GM18519 (cell line): ENCODE results near the gene DNAJC4.
"Not testable (repeated sequence)": the region's sequence is repeated elsewhere in the genome, so short reads cannot be mapped to it uniquely, and the experiment has no call there.

ENCODE experiments used
- ATAC-seq: cut with Tn5 transposase; IDR thresholded peaks from one replicate; pipeline ENCODE4 v1.9.1; 2021; ENCODE audit warnings: mild to moderate bottlenecking, moderate library complexity; ENCODE audit not compliant: unreplicated experiment, low FRiP score

Gene DNAJC4

DNA sequence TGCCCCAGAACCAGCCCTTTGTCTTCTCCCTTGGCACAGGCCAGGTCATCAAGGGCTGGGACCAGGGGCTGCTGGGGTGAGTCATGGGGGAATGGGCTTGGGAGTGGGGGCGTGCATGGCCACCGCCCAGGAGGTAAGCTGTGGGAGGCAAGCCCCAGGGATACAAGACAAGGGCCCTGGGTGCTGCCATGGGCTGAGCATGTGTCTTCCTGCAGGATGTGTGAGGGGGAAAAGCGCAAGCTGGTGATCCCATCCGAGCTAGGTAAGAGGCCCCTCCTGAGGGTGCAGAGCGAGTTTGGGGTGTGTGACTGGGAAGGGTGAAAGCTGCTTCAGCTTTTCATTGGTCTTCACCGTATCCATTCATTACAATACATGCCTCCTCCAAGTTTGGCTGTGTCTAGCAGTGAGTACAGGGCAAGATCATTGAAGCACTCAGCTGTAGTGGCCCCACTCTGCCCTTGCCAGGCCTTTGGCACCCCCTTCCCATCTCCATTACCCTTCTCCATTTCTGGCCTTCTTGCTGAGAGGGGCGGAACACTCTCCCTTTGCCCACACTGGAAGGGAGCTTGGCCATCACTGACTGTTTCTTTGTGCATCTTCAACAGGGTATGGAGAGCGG is 13.0 kb downstream of the DNAJC4 start:
- ATAC-seq, result no peak

GRCh38 chr11:64244107-64244506 is 13.8 kb downstream of the DNAJC4 start:
- no peak for ATAC-seq

DNA sequence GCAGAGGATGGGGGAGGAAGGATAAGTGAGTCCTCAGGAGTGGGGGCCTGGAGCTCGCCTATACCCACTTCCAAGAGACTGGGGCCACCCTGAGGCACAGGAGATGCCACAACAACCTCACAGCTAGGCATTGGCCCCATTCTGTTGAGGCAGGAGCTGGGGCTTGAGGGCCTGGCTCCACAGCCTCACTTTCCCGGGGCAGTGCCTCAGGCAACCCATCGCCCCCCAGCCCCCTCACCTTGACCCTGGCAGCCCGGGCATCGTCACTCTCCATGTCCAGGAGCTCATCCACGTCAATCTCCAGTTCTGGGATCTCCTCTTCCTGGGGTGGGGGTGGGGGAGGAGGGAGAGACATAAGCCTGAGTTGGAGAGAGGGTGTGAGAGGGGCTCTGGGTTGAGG is 14.6 kb downstream of the DNAJC4 start:
- no peak for ATAC-seq

GRCh38 chr11:64245401-64245796 is 15.1 kb downstream of the DNAJC4 start:
- no peak for ATAC-seq

DNA sequence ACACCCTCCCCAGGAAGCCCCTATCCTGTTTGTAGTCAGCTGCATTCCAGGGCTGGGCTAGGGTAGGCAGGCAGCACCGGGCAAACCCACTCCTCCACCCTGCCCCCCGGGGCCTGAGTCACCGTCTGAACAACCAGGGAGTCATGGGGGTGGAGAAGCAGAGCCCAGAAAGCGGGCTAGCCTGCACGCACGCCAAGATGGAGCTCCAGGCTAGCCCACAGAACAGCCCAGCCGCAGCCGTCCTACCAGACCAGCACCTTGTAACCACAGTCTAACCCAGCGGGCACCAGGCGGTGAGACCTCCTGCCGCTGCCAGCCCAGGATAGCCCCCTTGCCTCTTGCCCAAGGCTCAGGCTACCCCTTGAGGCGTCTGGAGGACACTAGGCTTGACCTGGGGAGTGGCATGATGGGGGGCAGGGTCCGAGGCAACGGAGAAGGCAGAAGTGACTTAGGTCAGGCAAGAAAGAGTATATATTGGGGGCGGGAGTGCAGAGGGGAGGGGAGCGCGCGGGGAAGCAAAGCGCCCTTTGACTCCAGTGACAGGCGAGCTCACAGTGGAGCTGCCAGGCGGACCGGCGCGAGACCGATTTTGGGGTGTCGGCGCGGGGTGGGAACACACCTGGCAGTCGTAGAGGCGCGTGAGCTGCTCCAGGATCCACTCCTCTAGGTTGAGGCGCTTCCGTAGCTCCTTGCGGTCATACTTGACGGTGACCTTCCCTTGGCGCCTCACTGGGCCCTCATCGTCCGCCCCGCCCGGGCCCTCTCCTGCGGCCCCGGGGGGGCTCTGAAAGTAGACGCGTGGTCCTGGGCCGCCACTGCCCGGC is 15.7 kb downstream of the DNAJC4 start:
- ATAC-seq, result no peak

- not testable (repeated sequence) for ATAC-seq
Observed at GRCh38 chr11:64246621-64246870, 16.2 kb downstream of the DNAJC4 start.

- no peak for ATAC-seq
Observed at GRCh38 chr11:64246871-64247728, 16.8 kb downstream of the DNAJC4 start, which contains the start of gene PPP1R14B. Gene PPP1R14B, minus strand, starts transcription at chr11:64246943. Its CDS starts 270 bp downstream, at chr11:64246673.

- ATAC-seq, result no peak
Observed at GRCh38 chr11:64247729-64248531, 17.6 kb downstream of the DNAJC4 start.

DNA sequence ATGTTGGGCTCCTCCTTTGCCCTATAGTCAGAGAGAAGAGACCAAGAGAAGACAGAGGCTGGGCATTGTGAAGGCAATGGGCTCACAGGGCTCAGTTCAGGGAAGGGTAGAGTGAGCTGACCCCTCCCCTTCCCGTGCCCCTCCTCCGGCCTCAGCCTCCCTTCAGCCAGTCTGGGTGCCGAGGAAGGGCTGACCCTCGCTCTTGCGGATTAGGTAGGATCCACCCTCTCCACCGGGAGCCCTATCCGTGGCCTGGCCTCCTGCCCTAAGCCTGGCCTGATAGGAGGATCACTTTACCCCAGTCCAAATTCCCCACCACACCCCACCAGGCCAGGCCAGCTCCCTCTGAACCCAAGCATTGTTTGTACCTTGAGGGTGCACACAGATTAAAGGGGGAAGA is 18.2 kb downstream of the DNAJC4 start:
- no peak for ATAC-seq

DNA sequence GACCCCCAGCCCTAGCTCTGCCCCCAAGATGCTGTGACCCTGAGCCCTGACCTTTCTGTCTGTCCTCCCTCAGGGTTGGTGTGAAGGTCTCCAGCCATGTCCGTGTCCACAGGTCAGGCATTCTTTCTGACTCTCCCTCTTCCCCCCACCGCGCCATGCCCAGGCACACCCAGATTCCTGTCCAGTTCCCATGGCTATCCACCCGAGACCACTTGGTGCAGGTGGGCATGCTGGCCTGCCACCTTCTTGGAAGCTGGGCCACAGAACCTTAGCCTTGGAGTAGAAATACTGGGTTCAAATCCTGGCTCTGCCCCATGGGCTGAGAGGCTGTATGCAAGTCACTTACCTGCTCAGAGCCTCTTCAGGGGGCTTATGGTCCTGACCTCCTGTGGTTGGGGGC is 18.7 kb downstream of the DNAJC4 start:
- ATAC-seq, result no peak

DNA sequence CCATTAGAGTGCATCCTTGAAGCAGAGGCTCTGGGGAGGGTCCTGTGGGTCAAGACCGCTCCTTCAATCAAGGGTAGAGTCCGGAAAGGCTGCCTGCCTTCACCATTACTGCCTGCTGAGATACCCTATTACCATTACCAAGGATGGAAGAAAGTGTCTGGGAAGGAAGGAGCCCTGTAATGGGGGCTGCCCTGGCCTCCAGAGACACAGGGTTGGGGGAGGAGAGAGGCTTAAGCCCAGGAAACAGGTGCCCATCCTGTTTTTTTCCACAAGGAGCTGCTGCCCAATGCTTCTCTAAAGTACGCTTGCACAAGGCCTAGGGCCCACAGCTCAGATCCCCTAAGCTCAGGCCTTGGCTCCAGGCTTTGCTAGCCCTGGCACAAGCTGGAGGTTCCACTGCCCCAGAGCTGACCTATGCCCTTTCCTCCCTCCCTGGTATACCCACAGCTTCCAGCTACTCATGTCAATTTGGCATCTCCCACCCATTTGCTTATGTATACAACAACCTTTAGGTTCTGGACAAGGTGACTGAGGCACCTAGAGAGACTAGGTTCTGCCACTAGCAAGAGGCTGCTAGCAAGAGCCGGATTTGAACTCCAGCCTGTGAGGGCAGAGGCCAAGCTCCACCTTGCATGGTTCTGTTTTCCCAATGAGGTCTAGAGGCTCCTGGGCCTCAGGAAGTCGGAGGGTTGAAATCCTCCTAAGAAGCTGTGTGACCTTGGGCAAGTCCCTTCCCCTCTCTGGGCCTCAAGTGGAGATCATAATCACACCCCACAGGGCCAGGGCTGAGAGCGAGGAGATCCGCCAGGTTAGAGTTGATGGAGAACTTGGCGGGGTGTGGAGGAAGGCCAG is 19.4 kb downstream of the DNAJC4 start:
- ATAC-seq, result no peak

- ATAC-seq, result no peak
Observed at GRCh38 chr11:64250415-64251015, 20.2 kb downstream of the DNAJC4 start.

DNA sequence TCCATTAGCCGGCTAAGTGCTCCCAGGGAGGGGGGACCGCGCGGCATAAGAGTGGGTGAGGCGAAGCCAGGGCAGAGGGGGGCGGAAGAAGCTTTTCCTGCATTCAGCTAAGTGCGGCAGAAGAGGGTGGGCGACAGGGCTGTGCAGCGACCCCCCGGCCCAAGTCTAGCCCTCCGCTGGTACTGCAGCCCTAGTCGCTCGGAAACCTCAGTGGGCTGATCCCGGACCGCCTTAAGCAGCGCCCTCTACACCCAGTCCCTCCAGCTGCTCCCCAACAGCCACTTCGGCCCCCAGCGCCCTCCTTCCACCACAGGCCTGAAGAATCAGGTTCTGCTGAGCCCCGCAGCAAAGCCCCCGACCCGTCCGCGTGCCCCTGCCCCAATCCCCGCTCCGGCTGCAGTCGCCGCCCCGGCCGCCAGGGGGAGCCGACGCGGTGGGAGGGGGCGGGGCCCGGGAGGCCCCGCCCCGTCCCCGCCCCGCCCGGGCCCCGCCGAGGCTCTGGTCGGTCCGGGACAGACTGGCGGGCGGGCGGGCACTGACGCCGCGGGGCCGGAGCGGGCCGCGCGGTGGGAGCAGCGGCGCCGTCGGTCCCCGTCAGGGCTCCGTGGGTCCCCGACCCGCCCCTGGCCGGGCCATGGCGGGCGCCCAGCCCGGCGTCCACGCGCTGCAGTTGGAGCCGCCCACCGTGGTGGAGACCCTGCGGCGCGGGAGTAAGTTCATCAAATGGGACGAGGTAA is 20.8 kb downstream of the DNAJC4 start, which contains the start of gene PLCB3:
Gene PLCB3, plus strand, starts transcription at position 515 of the 737 bp plus-strand sequence. Its CDS starts 120 bp downstream, at position 635.
- no peak for ATAC-seq

GRCh38 chr11:64251753-64252002 is 21.3 kb downstream of the DNAJC4 start:
- ATAC-seq, result no peak

- no peak for ATAC-seq
Observed at GRCh38 chr11:64252003-64252872, 21.9 kb downstream of the DNAJC4 start.

GRCh38 chr11:64253043-64253442 is 22.7 kb downstream of the DNAJC4 start:
- no peak for ATAC-seq

DNA sequence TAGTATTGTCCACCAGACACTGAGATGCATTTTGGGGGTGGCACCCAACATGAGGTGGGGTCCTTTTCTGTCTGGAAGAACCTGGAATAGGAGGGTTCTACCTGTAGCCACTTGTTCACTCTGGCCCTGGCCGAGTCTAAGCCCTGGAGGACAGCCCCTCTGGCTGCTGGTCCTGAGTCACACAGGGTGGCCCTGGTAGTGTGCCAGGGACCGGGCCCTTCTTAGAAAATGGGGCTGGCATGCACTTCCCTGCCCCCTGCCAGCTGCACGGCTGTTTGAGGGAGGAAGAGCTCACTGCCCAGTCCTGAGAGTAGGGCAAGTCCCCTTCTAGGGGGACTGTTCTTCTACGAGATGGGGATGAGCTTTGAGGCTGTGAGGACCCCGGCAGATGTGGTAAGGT is 23.1 kb downstream of the DNAJC4 start:
- no peak for ATAC-seq

DNA sequence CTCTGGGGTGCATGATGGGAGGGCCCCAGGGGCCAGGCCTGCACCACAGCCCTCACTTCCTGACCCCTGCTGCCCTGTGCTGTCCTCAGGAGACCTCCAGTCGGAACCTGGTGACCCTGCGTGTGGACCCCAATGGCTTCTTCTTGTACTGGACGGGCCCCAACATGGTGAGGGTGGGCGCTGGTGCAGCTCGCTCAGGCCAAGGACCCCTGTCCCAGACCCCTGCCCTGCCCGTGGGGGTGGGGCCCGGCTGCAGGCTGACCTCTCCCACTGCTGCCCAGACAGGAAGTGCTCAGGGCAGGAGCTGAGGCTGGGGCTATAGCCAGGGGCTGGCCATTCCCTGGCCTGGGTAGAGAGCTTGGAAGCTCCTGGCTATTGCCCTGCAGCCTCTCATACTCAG is 24.0 kb downstream of the DNAJC4 start:
- no peak for ATAC-seq
